ENCODE data around the gene CALHM1. TPM values are rescaled to one million over a fixed set of nuclear protein-coding genes. Genes with fewer than 3 reads are reported as not detected.

The CALHM1 gene
- total and polyA plus RNA-seq, 4 experiments from 2014 or later: not detected

DNA sequence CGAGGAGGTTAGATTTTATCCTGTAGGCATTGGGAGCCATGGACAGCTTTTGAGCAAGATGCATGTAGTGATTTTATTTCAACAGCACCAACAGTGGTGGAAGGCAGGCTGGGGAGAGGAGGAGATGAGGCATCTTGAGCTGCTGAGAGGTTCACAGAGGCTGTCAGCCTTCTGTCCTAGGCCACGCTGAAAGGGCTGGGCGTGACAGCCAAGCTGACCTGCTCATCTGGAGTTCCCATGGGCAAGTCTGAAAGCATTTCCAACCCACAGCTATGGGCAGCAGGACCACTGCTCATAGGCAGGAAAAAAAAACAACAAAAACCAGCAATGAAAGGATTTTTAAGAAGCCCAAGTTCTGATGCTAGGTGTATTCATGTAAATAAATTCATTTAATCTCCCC is 42.5 kb upstream of the CALHM1 start:
- Mint-ChIP-seq H3K4me3 (no peak overlapping the region), H3K4me1 (peaks cover 5 to 15% (median 11%) of the 10 kb centered on the region in 4 donors), H3K27ac (no peak overlapping the region), H3K27me3 (peaks cover 12 to 23% of the 10 kb centered on the region in 2 donors), H3K36me3 (no peaks in the 10 kb centered on the region), H3K9me3 (peaks cover 0 to 1% (median 0%) of the 10 kb centered on the region in 8 donors)
- CTCF ChIA-PET (ENCODE audit: partially characterized antibody): interaction anchor here (1.1 to 1.5 kb wide), 3 partner anchors 11 to 85 kb away, joined by 3 to 4 read pairs (median 4); no protein-coding TSS in a partner anchor
- Histone ChIP-seq H3K4me1 (ENCODE audit: insufficient read depth, low read length) (peaks cover 12% of the 10 kb centered on the region), H3K27me3 (ENCODE audit: insufficient read depth, low read length) (no peaks in the 10 kb centered on the region), H3K36me3 (ENCODE audit: insufficient read depth, low read length) (no peaks in the 10 kb centered on the region), H3K27ac (ENCODE audit: low read depth, low read length) (no peak overlapping the region), H3K9me3 (ENCODE audit: control insufficient read depth in 1 of 2, low read length in 2 of 2) (no peaks in the 10 kb centered on the region), H3K4me3 (ENCODE audit: low read length in 2 of 2) (no peak overlapping the region)
- intact Hi-C loops (cut with micrococcal nuclease): no loop called here
- DNase-seq: no peak
- POLR2A ChIA-PET (ENCODE audit: partially characterized antibody): no interaction called here

DNA sequence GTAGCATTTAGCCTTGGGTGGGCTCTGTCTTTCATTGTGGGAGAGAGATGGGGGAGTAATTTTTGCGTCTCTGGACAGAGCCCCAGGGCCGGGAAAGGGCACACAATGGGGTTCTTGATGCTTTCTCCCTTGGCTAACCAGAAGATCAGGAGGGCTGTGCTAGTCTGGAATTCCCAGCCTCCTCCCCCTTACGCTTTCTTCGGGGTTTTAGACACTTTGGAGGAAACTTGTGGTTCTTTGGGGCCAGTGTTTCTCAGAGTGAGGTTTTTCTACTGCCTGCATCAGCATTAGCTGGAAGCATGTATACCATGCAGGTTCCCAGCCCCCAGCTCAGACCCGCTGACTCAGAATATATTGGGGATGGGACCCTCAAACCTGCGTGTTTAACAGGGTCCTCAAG is 41.8 kb upstream of the CALHM1 start:
- Mint-ChIP-seq H3K27ac (no peak overlapping the region), H3K27me3 (peaks cover 16 to 26% of the 10 kb centered on the region in 2 donors), H3K9me3 (peaks cover 0 to 1% (median 0%) of the 10 kb centered on the region in 8 donors), H3K4me1 (peaks cover 5 to 15% (median 11%) of the 10 kb centered on the region in 4 donors), H3K4me3 (no peak overlapping the region), H3K36me3 (no peaks in the 10 kb centered on the region)
- DNase-seq: no peak
- Histone ChIP-seq H3K4me1 (ENCODE audit: insufficient read depth, low read length) (peaks cover 12% of the 10 kb centered on the region), H3K27me3 (ENCODE audit: insufficient read depth, low read length) (no peaks in the 10 kb centered on the region), H3K27ac (ENCODE audit: low read depth, low read length) (no peak overlapping the region), H3K4me3 (ENCODE audit: low read length in 2 of 2) (no peak overlapping the region), H3K36me3 (ENCODE audit: insufficient read depth, low read length) (no peaks in the 10 kb centered on the region), H3K9me3 (ENCODE audit: control insufficient read depth in 1 of 2, low read length in 2 of 2) (no peaks in the 10 kb centered on the region)
- ChIA-PET POLR2A (ENCODE audit: partially characterized antibody) (no interaction called here), CTCF (ENCODE audit: partially characterized antibody) (interaction anchor here (1.0 to 1.5 kb wide), 4 partner anchors 10 to 85 kb away, joined by 3 to 4 read pairs (median 4); no protein-coding TSS in a partner anchor)
- intact Hi-C loops (cut with micrococcal nuclease): no loop called here

DNA sequence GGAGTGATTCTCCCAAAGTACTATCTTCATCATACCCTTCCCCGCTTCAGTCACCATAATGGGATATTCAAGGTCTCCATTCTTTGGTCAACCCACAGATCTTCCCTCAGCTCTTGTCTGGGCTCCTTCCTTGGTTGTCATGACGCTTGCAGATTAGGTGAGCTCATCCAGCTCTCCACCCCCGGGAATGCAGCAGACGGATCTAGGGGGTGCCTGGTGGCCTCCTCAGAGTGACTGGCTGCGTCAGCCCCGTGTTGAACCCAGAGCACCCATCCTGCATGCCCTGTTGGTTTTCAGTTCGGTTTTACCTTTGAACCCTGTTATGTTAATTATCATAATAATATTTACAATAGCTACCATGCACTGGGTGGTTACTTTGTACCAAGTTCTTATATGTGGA is 41.2 kb upstream of the CALHM1 start:
- CTCF ChIA-PET (ENCODE audit: partially characterized antibody): interaction anchor here (1.0 kb wide), 1 partner anchor 40 kb away, joined by 3 read pairs; no protein-coding TSS in a partner anchor
- DNase-seq: no peak
- Histone ChIP-seq H3K36me3 (ENCODE audit: insufficient read depth, low read length) (no peaks in the 10 kb centered on the region), H3K27me3 (ENCODE audit: insufficient read depth, low read length) (peaks cover 5% of the 10 kb centered on the region), H3K9me3 (ENCODE audit: control insufficient read depth in 1 of 2, low read length in 2 of 2) (no peaks in the 10 kb centered on the region), H3K27ac (ENCODE audit: low read depth, low read length) (no peak overlapping the region), H3K4me3 (ENCODE audit: low read length in 2 of 2) (no peak overlapping the region), H3K4me1 (ENCODE audit: insufficient read depth, low read length) (peaks cover 10% of the 10 kb centered on the region)
- Mint-ChIP-seq H3K27ac (peak overlapping the region in 1 of 7 donors; percentile 37), H3K4me3 (no peak overlapping the region), H3K4me1 (peaks cover 5 to 15% (median 11%) of the 10 kb centered on the region in 4 donors), H3K36me3 (no peaks in the 10 kb centered on the region), H3K27me3 (peaks cover 20 to 30% of the 10 kb centered on the region in 2 donors), H3K9me3 (peaks cover 0 to 1% (median 0%) of the 10 kb centered on the region in 8 donors)
- intact Hi-C loops (cut with micrococcal nuclease): no loop called here
- POLR2A ChIA-PET (ENCODE audit: partially characterized antibody): no interaction called here

DNA sequence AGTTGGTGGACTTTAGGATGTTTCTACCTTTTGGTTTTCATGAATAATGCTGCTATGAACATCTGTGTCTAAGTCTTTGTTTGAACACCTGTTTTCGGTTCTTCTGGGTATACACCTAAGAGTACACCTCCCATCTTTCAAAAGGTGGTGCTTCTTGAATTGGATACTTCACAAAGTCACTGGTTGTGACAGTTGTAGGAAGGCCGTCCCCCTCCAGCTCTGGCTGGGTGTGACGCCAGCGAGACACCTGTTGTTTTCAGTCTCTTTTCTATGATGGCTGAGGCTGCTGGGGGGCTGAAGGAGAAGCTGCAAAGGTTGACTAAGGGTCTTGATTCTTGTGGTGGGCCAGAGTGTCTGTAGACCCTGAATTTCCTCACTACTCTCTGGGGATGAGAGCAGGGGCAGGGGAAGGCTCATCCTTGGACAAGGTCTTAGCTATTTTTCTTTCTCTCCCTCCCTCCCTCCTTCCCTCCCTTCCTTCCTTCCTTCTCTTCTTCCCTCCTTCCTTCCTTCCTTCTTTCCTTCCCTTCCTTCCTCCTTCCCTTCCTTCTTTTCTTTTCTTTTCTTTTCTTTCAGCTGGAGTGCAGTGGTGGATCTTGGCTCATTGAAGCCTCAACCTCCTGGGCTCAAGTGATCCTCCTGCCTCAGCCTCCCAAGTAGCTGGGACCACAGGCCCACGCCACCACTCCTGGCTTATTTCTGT is 40.4 kb upstream of the CALHM1 start:
- Mint-ChIP-seq H3K27me3 (peaks cover 24 to 30% of the 10 kb centered on the region in 2 donors), H3K9me3 (peaks cover 0 to 1% (median 0%) of the 10 kb centered on the region in 8 donors), H3K27ac (no peak overlapping the region), H3K36me3 (no peaks in the 10 kb centered on the region), H3K4me1 (peaks cover under 1 to 13% (median 9%) of the 10 kb centered on the region in 4 donors), H3K4me3 (no peak overlapping the region)
- no peak overlapping the region for H3K27ac ChIP-seq (ENCODE audit: low read depth, low read length)
- DNase-seq: no peak
- H3K4me1 ChIP-seq (ENCODE audit: insufficient read depth, low read length): peaks cover 8% of the 10 kb centered on the region
- ChIA-PET CTCF (ENCODE audit: partially characterized antibody) (interaction anchor here (1.0 kb wide), 1 partner anchor 41 kb away, joined by 3 read pairs; no protein-coding TSS in a partner anchor), POLR2A (ENCODE audit: partially characterized antibody) (no interaction called here)
- H3K4me3 ChIP-seq (ENCODE audit: low read length in 2 of 2): no peak overlapping the region
- H3K9me3 ChIP-seq (ENCODE audit: control insufficient read depth in 1 of 2, low read length in 2 of 2): no peaks in the 10 kb centered on the region
- H3K36me3 ChIP-seq (ENCODE audit: insufficient read depth, low read length): no peaks in the 10 kb centered on the region
- peaks cover 12% of the 10 kb centered on the region for H3K27me3 ChIP-seq (ENCODE audit: insufficient read depth, low read length)
- intact Hi-C loops (cut with micrococcal nuclease): no loop called here

DNA sequence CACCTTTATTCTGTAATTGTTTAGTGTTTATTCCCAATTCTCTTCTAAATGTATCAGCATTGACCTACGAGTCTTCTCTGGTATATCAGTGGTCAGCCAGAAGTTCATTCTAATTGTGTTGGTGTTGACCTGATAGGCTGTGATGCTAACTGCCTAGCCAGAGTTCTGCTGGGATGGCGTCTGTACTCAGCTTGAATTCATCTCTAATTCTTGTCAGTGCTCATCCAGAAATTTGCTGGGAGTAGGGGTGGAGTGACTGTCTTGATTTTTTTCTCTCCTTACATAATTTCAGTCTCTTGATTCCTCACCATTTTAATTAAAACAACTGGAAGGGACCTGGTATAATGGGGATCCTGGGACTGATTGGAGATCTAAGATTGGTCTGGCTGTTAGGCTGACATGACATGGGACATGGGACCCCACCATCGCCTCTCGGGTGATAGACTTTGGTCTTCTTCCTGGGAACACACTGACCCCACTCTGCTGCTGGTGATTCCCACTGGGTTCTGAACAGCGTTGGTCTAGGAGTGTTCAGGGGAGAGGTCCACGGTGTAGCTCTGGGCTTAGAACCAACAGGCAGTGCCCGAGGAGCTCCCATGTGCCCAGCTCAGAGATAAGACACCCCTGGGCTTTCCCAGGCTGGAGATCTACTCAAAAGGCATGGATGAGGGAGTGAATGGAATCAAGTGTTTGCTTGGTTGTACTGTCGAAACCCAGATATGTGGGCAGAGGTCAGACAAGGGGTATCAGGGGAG is 38.6 kb upstream of the CALHM1 start:
- Histone ChIP-seq H3K36me3 (ENCODE audit: insufficient read depth, low read length) (no peaks in the 10 kb centered on the region), H3K4me1 (ENCODE audit: insufficient read depth, low read length) (peaks cover 12% of the 10 kb centered on the region), H3K27ac (ENCODE audit: low read depth, low read length) (no peak overlapping the region), H3K27me3 (ENCODE audit: insufficient read depth, low read length) (peaks cover 19% of the 10 kb centered on the region), H3K9me3 (ENCODE audit: control insufficient read depth in 1 of 2, low read length in 2 of 2) (no peaks in the 10 kb centered on the region), H3K4me3 (ENCODE audit: low read length in 2 of 2) (no peak overlapping the region)
- H3K4me3 Mint-ChIP-seq: no peak overlapping the region
- H3K27me3 Mint-ChIP-seq: peaks cover 28 to 35% of the 10 kb centered on the region in 2 donors
- H3K9me3 Mint-ChIP-seq: peaks cover 0 to 1% (median 0%) of the 10 kb centered on the region in 8 donors
- DNase-seq: no peak
- H3K36me3 Mint-ChIP-seq: no peaks in the 10 kb centered on the region
- ChIA-PET POLR2A (ENCODE audit: partially characterized antibody) (no interaction called here), CTCF (ENCODE audit: partially characterized antibody) (interaction anchor here (1.7 kb wide), 1 partner anchor 11 kb away, joined by 6 read pairs; no protein-coding TSS in a partner anchor)
- peaks cover 4 to 15% (median 11%) of the 10 kb centered on the region in 4 donors for H3K4me1 Mint-ChIP-seq
- no peak overlapping the region for H3K27ac Mint-ChIP-seq
- intact Hi-C loops (cut with micrococcal nuclease): no loop called here

DNA sequence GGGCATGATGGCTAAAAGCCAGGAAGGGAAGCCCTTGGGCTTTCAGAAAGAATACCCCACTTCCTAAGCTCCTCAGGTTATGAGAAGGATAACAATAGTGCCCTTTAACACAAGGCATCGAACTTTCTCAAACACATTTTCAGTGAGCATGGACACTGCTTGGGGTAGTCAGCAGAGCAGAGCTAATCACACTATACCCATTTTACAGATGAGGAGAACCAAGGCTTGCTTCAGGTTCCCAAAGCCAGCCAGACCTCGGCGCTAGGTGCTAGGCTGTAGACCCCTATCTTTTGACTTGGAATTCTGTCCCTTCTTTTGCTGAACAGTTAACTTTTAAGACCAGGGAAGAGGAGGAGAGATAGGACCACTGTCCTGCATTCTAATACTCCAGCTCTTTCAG is 36.6 kb upstream of the CALHM1 start:
- Mint-ChIP-seq H3K4me3 (peak overlapping the region in 7 of 8 donors; percentile 21 to 80 (median 73)), H3K4me1 (peaks cover 5 to 31% (median 18%) of the 10 kb centered on the region in 4 donors), H3K27ac (no peak overlapping the region), H3K27me3 (peaks cover 25 to 28% of the 10 kb centered on the region in 2 donors), H3K9me3 (peaks cover 0 to 1% (median 0%) of the 10 kb centered on the region in 8 donors), H3K36me3 (no peaks in the 10 kb centered on the region)
- Histone ChIP-seq H3K27me3 (ENCODE audit: insufficient read depth, low read length) (peaks cover 19% of the 10 kb centered on the region), H3K36me3 (ENCODE audit: insufficient read depth, low read length) (no peaks in the 10 kb centered on the region), H3K27ac (ENCODE audit: low read depth, low read length) (no peak overlapping the region), H3K4me1 (ENCODE audit: insufficient read depth, low read length) (peaks cover 20% of the 10 kb centered on the region), H3K9me3 (ENCODE audit: control insufficient read depth in 1 of 2, low read length in 2 of 2) (no peaks in the 10 kb centered on the region), H3K4me3 (ENCODE audit: low read length in 2 of 2) (no peak overlapping the region)
- ChIA-PET CTCF (ENCODE audit: partially characterized antibody) (interaction anchor here (1.7 to 1.8 kb wide), 2 partner anchors 8 to 9 kb away, joined by 6 read pairs; no protein-coding TSS in a partner anchor), POLR2A (ENCODE audit: partially characterized antibody) (no interaction called here)
- DNase-seq: no peak
- intact Hi-C loops (cut with micrococcal nuclease): no loop called here
